ENCODE measurements around the gene MTCL1.

DNA sequence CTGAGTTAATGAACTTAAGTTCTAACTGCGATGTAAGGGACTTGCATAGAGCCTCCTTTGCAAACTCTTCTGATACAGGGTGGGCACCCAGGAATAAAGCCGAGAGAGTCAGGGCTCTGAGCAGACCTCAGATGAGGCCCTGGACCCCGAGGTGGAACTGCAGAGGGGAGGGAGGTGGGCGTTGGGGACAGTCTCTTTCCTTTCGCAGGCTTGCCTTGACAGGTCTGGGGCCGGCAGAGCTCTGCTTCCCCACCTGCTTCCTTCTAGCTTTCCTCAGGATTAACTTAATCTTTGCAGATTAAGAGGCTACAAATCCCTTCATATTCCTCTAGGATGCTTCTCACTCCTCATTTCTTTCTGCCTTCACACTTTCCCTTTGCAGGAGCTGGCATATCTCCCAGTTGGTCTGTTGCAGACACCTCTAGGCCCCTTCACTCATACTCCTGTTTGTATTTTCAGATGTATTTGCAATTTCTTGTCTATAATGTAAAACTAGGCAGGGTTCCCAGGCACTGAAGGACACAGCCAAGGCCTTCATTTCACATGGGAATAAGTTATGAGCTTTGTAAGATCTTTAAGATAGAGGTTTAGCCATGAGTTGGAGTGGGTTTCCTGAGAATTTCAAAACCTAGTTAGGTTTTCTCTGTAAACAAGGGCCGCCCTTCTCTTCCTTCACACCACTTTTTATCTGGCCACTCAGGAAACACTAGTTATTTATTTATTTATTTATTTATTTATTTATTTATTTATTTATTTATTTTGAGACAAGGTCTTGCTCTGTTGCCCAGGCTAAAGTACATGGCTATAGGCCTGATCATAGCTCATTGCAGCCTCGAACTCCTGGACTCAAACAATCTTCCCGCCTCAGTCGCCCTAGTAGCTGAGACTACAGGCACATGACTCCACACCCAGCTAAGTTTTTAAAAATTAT, 70.9 kb downstream of the MTCL1 start:
- TF ChIP-seq EZH2phosphoT487 (IDR thresholded peaks at IDR 0.05; ENCODE audit: borderline replicate concordance) (no peak), CTCF (conservative IDR thresholded peaks at IDR 0.05; ENCODE audit: low read length) (no peak)

All from Loucy (cell line).